Gastrocnemius medialis (tissue), 4 donors: ENCODE results near the gene DOCK4.

Source experiments
- CTCF ChIP-seq, 5 experiments: fragments of 450-650 bp in 3 of 5; fragments of 200-600 bp in 2 of 5; sonication (generic) in 2 of 5; IDR thresholded peaks in 4 of 5; conservative IDR thresholded peaks in 1 of 5; 1 replicate in 4 of 5; 2 replicates in 1 of 5; pipeline ENCODE4 v1.5.1; 2016 to 2019; ENCODE audit warnings: antibody characterized with exemption in 5 of 5, mild to moderate bottlenecking in 3 of 5, moderate library complexity in 3 of 5
- POLR2A ChIP-seq, 2 donors: fragments of 450-650 bp; IDR thresholded peaks; one replicate each; pipeline ENCODE4 v1.6.1; 2017; ENCODE audit warnings: antibody characterized with exemption in 2 of 2, mild to moderate bottlenecking in 2 of 2, moderate library complexity in 2 of 2

GRCh38 chr7:112137141-112138101 is 68.8 kb downstream of the DOCK4 start:
- TF ChIP-seq CTCF (IDR thresholded peaks at IDR 0.05 in 4 of 5, conservative IDR thresholded peaks at IDR 0.05 in 1 of 5) (no peak), POLR2A (IDR thresholded peaks at IDR 0.05) (no peak)
